Measurements from ENCODE around the gene VIPAS39.

DNA sequence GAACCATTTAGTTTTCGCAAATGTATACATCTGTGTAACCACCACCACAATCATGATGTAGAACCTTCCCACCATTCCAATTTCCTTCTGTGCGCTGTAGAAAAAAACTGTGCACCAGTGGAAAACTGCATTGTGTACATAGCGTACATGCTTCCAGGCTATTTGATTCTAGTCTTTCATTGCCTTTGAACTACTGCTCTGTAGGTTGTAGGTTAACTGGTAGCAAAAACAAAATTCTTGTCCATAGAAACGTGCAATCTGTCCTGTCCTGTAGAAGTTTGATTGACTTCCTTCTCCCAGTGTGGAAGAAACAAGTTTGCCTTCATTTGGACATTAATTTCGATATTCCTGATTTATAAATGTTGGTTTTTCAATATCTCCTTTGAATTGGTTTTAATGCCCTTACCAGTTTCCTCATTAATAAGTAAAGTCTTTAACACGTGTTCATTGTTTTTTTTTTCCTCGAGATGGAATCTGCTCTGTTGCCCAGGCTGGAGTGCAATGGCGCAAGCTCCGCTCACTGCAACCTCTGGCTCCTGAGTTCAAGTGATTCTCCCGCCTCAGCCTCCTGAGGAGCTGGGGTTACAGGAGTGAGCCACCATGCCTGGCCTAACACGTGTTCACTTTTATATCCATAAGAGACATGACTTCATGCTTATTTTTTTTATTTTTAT lies 44.8 kb upstream of the VIPAS39 start:
- TF ChIP-seq POLR2A (IDR thresholded peaks at IDR 0.05; ENCODE audit: low read depth, low read length) (no peak), POLR2AphosphoS5 (IDR thresholded peaks at IDR 0.05; ENCODE audit: low read depth, low read length) (no peak)
